HG02938 (cell line): ENCODE measurements around the gene COL8A1.
"Not testable (repeated sequence)": the region's sequence is repeated elsewhere in the genome, so short reads cannot be mapped to it uniquely, and the experiment has no call there.

ENCODE experiments used
- ATAC-seq: cut with Tn5 transposase; IDR thresholded peaks from one replicate; pipeline ENCODE4 v1.9.1; 2021; ENCODE audit warnings: mild to moderate bottlenecking, moderate library complexity; ENCODE audit not compliant: unreplicated experiment

COL8A1 gene

DNA sequence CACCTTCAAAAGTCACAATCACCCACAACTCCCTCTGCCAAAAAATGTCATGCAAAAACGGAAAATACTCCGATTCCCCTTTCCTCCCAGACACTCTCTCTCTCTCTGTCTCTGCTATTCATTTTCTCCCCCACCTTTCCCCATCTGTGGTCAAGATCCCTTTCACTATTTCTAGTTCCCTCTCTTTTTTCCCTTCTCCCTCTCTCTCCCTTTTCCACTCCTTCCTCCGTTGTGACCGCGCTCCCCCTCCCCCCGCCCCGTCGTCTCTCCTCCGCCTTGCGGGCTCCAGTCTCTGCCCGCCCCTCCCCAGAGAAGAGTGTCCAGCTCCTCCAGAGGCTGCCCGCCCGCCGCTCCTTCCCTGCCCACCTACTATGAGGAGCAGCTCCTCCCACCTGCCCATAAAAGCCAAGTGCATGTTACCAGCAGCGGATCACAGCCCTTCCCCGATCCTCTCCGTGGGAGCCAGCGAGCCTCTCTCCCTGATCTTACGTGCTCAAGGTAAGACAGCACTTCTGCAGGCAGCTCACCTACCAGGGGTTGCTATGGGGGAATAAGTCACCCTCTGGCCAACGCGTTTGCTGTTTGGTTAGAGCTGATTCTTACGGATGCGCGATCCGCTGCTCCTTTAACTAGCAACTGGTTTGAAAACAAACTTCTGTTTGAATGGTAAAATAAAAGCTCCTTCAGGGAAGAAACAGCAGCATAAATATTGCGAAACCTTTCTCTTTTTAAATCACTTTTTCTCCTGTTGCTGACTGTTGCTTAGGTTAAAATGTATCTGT lies at the start of gene COL8A1:
Gene COL8A1, plus strand, starts transcription at position 428 of the 782 bp plus-strand sequence. CDS start 152,089 bp downstream, outside the sequence.
- ATAC-seq, result no peak

DNA sequence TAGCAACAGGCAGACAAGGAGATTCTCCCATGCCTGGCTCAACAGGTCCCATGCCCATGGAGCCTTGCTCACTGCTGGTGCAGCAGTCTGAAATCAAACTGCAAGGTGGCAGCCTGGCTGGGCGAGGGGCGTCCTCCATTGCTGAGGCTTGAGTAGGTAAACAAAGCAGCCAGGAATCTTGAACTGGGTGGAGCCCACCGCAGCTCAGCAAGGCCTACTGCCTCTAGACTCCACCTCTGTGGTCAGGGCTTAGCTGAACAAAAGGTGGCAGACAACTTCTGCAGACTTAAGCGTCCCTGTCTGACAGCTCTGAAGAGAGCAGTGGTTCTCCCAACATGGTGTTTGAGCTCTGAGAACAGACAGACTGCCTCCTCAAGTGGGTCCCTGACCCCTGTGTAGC lies 49.2 kb upstream of the COL8A1 start:
- not testable (repeated sequence) for ATAC-seq

DNA sequence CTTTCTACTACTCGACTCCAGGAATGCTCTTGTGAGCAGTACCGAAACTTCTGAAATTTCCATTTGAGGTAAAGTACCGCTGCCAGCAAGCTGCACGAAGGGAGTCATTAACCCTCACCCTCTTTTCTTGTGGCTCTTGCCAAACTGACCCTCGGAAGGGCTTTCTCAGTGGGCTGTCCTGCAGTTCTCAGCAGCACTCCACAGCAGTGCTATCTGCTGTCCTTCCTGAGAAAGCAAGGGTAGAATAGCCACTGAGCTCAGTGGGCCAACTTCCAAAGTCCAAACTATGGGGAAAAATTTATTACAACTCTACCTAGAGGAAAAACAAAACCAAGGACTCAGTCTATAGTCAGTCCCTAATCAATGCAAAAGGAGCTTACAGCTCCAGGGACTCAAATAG lies 38.5 kb upstream of the COL8A1 start:
- no peak for ATAC-seq

DNA sequence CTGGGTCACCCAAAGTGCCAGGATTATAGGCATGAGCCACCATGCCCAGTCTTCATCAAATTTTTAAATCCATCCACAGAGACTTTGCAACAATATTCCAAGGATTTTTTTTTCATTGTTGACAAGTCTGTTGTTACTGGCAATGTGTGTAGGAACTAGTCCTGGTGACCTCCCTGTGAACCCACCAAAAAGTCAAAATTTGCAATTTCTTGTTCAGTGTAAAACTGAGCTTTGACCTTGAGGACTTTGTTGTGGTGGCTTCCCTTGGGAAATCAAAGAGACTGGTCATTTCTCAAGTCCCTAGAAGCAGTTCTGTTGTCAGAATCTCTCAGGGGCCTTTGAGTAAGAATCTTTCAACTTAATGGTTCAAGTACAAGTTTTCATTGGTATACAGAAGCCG lies 36.9 kb upstream of the COL8A1 start:
- no peak for ATAC-seq

DNA sequence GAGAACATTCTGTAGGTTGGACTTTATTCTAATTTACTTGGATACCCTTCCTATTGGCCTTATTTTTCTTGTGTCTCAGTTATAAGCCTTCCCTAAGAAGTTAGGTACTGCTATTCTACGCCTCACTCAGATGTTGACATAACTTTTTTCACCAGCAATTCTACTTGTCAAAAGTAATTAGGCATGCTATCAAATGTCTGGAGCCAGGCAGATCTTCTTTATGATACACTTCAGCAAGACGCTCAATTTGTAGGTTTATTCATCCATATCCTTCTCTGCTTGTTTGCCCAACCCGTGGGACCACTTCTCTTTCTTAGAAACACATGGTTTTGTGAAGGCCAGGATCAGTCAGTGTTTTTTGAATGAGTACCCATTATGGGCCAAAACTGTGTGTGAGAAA lies 36.2 kb upstream of the COL8A1 start:
- ATAC-seq, result no peak

DNA sequence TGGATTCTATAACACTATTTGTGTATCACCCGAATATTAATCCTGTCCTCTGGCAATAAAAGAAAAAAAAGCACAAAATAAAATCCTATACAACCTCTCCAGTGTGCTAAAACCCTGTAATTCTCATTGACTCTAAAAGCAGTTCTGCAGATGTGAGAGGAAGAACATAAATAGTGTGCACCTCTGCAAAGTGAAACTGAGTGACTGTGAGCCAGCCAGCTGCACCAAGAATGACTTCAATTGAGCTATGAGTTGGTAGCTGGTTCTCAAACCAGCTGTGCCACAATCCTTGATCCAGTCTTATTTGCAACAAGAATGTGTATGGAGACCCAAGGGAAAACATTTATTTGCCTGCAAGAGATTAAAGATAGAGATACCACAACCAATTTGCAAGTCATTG lies 31.2 kb upstream of the COL8A1 start:
- ATAC-seq, result no peak

DNA sequence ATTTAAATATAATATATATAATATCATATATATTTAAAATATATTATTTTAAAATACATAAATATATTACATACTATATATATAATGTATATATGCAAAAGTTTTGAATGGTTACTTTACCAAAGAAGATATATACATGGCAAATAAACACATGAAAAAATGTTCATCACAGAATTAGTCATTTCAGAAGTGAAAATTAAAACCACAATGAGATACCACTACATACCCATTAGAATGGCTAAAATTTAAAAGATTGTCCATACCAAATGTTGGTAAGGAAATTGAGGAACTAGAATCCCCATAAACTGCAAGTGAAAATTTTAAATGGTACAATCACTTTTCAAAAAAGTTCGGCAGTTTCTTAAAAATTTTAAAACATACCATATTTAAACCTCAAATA lies 23.6 kb upstream of the COL8A1 start:
- no peak for ATAC-seq

DNA sequence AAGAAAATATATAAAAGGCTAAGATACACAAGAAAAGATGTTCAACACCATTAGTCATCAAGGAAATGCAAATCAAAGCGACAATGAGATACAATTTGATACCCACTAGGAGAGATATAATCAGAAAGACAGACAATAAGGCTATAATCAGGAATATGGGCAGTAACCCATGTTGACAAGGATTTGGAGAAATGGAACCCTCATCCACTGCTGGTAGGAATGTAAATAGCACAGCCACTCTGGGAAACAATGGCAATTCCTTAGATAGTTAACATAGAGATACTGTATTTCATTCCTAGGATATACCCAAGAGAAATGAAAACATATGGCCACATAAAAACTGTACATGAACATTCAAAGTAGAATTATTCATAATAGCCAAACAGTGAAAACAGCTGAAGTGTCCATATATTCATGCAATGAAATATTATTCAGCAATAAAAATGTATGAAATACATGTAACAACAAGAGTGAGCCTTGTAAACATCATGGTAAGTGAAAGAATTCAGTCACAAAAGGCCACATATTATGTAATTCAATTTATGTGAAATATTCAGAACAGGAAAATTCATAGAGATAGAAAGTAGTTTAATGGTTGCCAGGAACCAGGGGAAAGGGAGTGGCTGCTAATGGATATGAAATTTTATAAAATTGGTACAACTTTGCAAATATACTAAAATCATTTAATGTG lies 18.2 kb upstream of the COL8A1 start:
- ATAC-seq, result no peak

DNA sequence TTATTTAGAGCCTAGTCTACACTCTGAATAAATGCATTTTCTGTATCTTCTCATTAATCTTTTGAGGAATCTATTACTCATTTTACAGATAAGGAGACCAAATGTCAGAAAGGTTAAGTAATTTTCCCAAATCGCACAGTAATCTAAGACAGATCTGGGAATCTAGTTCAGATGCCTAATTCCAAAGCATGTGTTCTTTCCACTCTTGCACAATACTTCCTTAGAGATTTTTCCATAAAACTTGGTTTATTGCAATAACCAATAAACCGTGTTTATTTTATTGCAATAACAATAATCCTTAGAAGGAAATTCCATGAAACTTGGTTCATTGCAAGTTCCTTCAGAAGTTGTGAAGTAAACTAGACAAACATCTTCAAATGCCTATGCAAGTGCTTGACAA lies 17.4 kb upstream of the COL8A1 start:
- no peak for ATAC-seq

DNA sequence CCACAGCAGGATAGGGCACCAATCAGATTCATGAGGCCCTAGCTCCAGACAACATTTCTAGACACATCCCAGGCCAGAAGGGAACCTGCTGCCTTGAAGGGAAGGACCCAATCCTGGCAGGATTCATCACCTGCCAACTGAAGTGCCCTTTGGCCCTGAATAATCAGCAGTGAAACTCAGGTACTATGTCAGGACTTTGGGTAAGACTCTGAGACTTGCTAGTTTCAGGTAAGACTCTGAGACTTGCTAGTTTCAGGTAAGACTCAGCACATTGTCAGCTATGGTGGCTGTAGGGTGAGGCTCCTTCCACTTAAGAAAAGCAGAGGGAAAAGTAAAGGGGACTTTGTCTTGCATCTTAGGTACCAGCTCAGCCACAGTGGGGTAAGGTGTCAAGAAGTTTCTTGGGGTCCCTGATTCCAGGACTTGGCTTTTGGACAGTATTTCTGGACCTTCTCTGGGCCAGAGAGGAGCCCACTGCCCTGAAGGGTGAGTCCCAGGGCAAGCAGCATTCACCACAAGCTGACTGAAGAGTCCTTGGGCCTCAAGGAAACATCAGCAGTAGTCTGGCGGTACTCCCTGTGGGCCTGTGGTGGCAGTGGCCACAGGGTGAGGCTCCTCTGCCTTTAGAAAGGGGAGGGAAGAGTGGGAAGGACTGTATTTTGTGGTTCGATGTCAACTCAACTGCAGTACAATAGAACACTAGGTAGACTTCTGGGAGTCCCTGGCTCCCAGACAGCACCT lies 13.7 kb upstream of the COL8A1 start:
- peak; percentile 54 for ATAC-seq

DNA sequence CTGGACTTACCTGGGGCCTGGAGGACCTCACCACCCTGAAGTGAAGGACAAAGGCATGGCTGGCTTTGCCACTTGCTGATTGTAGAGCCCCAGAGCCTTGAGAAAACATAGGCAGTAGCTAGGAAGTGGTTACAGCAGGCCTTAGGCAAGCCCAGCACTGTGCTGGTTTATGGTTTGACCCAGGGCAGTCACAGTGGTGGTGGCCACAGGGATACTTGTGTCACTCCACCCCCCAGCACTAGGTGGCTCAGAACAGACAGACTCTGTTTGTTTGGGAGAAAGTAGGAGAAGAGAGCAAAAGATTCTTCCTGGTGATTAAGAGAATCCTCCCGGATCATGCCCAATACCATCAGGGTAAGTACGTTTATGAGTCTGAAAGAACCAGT lies 13.2 kb upstream of the COL8A1 start:
- peak; percentile 37 for ATAC-seq

DNA sequence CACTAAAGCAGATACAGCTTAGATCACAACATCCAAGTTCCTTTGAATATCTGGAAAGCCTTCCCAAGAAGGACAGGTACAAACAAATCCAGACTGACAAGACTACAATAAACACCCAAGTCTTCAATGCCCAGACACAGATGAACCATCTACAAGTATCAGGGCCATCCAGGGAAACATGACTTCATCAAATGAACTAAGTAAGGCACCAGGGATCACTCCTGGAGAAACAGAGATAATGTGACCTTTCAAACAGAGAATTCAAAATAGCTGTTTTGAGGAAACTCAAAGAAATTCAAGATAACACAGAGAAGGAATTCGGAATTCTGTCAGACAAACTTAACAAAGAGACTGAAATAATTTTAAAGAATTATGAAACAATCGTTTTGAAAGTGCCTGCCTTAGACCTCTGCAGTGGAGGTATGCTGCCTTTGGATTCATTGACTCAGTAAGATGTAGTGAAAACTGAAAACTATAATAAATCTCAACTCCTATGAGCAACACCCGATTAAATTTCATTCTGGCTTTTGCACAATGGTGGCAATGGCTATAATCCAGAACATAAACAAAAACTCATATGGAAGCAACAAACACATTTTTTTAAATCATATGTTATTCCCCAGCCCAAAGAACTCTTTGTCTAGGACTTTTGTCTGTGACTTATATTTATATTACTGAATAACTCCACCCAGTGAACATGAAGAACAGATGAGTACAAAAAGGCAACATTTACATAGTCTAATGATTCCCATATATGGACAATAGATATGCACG lies 12.6 kb upstream of the COL8A1 start:
- ATAC-seq, result no peak

DNA sequence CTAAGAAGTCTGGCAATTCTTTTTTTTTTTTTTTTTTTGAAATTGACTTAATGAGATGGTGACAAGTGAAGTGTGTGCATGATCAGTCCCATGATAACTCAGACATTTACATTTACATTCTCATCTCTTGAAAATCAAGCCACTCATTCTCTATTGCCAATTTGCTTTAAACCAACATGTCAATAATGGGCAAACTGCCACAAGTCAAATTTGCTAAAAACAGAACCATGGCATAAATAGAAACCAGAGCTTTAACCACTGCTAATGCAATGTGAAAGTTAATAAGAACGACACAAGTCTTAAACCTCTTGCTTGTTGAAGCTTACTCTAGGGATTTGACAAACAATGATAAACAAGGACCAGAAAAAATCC lies 12.0 kb upstream of the COL8A1 start:
- peak; percentile 51 for ATAC-seq

DNA sequence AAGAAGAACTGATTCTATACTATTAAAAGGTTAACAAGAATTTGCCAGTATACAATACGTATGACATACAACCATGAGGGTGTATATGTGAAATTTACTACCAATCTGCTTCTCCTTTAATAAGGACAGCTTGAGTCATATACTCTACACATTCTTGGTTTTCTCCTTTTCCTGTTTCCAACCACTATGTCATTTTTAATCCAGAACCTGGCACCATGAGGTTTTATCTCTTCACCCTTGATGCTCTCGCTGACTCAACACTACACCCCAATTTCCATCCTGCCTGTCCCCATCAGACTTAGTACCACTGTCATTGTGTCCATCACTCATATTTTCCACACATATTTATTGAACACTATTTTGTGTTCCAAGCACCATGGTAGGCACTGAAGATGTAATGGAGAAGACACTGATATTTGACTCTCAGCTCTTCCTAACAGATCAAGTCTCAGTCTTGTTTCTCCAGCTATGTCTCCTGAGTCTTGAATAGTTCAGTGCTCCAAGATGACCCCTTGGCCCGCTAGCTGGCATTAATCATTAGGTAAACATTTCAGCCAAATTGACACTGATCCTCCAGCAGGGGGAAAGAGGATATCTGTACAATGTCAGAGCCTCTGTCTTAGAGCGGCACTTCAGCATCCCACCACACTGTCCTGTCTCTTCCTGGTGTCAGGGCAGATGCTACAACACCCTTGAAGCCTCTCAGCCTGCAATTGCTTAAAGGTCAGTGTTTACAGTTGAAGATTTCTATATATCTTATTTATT lies 11.2 kb upstream of the COL8A1 start:
- no peak for ATAC-seq

DNA sequence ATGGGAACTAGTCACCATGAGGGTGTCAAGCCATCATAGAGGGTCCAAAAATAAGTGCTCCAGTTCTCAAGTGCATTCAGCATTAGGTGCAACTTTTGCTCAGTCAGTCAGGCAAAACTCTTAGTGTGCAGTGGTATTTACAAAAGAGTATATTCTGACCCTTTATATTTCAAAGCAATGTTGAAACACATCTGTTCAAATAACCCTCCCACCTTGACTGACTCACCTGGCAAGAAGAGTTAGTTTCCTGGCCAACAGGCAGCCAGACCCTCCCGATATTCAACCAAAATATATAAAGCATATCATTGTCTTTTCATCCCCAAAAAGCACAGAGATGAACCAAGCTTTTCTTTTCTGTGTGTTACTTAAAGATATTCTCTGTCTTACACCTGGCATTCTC lies 7.6 kb upstream of the COL8A1 start:
- no peak for ATAC-seq

DNA sequence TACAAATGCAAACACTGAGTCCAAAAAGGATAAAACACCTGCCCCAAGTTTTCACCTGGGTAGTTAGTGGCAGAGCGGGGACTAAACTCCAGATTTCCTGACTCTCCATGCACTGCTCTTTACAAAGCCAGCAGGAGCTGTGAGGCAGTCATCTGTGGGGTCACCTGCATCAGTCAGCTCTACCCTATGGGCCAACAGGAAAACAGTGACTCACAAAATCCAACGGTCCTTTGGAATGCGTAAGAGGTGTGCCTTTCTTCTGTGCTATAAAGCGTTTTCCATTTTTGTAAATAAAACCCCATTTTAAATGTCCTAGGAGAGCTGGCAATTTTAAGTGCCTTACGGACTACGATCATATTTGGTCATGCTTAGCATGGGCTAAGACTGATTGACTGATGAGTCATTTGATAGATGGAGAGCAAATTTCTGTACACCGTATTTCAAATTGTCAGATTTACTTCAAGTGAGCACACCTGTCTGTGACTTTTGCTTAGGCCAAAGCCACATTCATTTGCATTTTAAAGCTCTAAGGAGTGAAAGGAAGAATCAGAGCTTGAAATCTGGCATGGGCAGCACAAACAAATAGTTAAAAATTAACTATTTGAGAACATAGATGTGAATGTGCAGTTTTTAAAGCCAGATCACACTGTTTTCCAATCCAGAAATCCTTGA lies 4.4 kb upstream of the COL8A1 start:
- peak; percentile 65 for ATAC-seq

DNA sequence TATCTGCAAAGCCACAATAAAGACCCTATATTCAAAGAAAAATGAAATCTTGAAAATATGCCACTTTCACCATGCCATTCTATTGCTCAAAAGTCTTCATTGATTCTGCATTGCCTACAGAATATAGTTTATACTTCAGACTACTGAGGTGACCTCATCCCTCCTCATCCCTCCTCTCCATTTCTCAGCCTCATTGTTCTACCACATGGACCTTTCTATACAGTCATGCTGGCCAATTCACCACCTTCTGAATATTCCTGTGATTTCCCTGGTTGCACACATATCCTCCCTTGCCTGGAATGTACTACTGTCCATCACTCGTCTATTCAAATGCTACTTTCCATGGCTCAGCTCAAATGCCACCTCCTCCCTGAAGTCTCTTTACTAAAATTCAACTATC lies 3.5 kb upstream of the COL8A1 start:
- ATAC-seq, result no peak

DNA sequence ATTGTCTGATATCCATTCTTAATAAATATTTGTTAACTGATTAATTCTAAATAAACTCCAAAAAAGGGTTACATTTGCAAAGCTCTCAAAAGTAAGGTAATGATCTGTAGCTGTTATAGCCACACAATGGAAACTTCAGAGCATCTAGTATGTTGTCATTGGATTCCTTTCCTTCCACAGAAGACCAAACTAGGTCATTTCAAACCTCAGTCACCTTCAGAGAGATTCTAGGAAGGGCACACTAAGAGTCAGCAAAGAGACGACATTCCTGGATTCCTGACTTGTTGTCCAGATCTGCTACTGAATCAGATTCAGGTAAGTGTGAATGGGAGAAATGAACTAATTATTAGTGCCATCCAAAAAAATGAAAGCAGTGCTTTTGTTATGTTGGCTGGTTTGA lies 3.0 kb upstream of the COL8A1 start:
- no peak for ATAC-seq

DNA sequence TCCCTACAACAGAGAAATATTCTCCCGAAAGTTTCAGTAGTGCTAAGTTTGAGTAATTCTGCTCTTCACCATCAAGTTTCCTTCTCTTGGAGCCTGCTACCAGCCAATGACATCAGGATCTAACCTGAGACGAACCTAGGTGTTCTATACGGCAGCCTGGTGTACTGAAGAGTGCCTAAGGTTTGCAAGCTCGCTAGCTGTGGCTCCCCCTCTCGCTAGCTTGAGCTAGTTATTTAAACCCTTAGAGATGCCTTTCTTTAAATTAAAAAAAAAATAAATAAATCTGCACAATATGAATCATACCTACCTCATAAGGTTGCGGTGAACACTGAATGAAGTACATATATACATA lies 1.4 kb upstream of the COL8A1 start:
- no peak for ATAC-seq
